Measurements from ENCODE around the gene RBM43. TPM values are rescaled to one million over a fixed set of nuclear protein-coding genes. Genes with fewer than 3 reads are reported as not detected.

The RBM43 gene
- total and polyA plus RNA-seq, 2 donors (not counting 1 experiment from before 2014, with no cell fraction given): 12.4 to 13.8 TPM

GRCh38 chr2:151305129-151305691 lies 43.5 kb upstream of the RBM43 start:
- Histone ChIP-seq H3K4me2 (ENCODE audit: extremely low read depth, insufficient read depth, low read length) (no peak overlapping the region), H3K79me2 (ENCODE audit: control insufficient read depth, insufficient read depth, low read length) (no peaks in the 10 kb centered on the region), H3K4me3 (replicated peaks in 1 of 4; ENCODE audit: control extremely low read depth in 1 of 4, insufficient read depth in 1 of 4, low read depth in 3 of 4, low read length in 4 of 4) (no peak overlapping the region), H3K27ac (ENCODE audit: insufficient read depth, low read length) (no peak overlapping the region), H4K20me1 (ENCODE audit: control insufficient read depth, extremely low read depth, insufficient read depth, low read length) (no peaks in the 10 kb centered on the region), H3K36me3 (ENCODE audit: control insufficient read depth, insufficient read depth, low read length) (no peaks in the 10 kb centered on the region), H3K9me3 (ENCODE audit: control insufficient read depth, insufficient read depth, low read depth, low read length) (no peaks in the 10 kb centered on the region), H2AFZ (ENCODE audit: low read length) (no peak overlapping the region), H3K4me1 (ENCODE audit: control insufficient read depth, extremely low read depth, insufficient read depth, low read length) (peaks cover 5% of the 10 kb centered on the region), H3K27me3 (ENCODE audit: control insufficient read depth, insufficient read depth, low read length) (no peaks in the 10 kb centered on the region), H3K9ac (ENCODE audit: insufficient read depth, low read length) (no peak overlapping the region)
- no peak for TF ChIP-seq EZH2 (IDR thresholded peaks at IDR 0.05; ENCODE audit: low read length, missing control alignments)
- no peak for TF ChIP-seq CTCF (conservative IDR thresholded peaks at IDR 0.05 in 1 of 2, IDR thresholded peaks at IDR 0.05 in 1 of 2; ENCODE audit: low read depth in 1 of 2, low read length in 2 of 2)
- no peak for DNase-seq (ENCODE audit: low read depth in 2 of 2)

GRCh38 chr2:151302879-151303278 lies 41.2 kb upstream of the RBM43 start:
- DNase-seq (ENCODE audit: low read depth in 2 of 2): peak; percentile 88 to 90
- peaks cover 5% of the 10 kb centered on the region for H3K4me1 ChIP-seq (ENCODE audit: control insufficient read depth, extremely low read depth, insufficient read depth, low read length)
- H3K9me3 ChIP-seq (ENCODE audit: control insufficient read depth, insufficient read depth, low read depth, low read length): no peaks in the 10 kb centered on the region
- no peaks in the 10 kb centered on the region for H4K20me1 ChIP-seq (ENCODE audit: control insufficient read depth, extremely low read depth, insufficient read depth, low read length)
- no peak overlapping the region for H3K4me2 ChIP-seq (ENCODE audit: extremely low read depth, insufficient read depth, low read length)
- H2AFZ ChIP-seq (ENCODE audit: low read length): no peak overlapping the region
- no peak overlapping the region for H3K9ac ChIP-seq (ENCODE audit: insufficient read depth, low read length)
- H3K36me3 ChIP-seq (ENCODE audit: control insufficient read depth, insufficient read depth, low read length): no peaks in the 10 kb centered on the region
- H3K27ac ChIP-seq (ENCODE audit: insufficient read depth, low read length): no peak overlapping the region
- no peaks in the 10 kb centered on the region for H3K27me3 ChIP-seq (ENCODE audit: control insufficient read depth, insufficient read depth, low read length)
- no peak for TF ChIP-seq CTCF (conservative IDR thresholded peaks at IDR 0.05 in 1 of 2, IDR thresholded peaks at IDR 0.05 in 1 of 2; ENCODE audit: low read depth in 1 of 2, low read length in 2 of 2)
- no peak for TF ChIP-seq EZH2 (IDR thresholded peaks at IDR 0.05; ENCODE audit: low read length, missing control alignments)
- H3K4me3 ChIP-seq (replicated peaks in 1 of 4; ENCODE audit: control extremely low read depth in 1 of 4, insufficient read depth in 1 of 4, low read depth in 3 of 4, low read length in 4 of 4): no peak overlapping the region
- no peaks in the 10 kb centered on the region for H3K79me2 ChIP-seq (ENCODE audit: control insufficient read depth, insufficient read depth, low read length)

GRCh38 chr2:151302404-151302803 lies 40.7 kb upstream of the RBM43 start:
- Histone ChIP-seq H3K36me3 (ENCODE audit: control insufficient read depth, insufficient read depth, low read length) (no peaks in the 10 kb centered on the region), H2AFZ (ENCODE audit: low read length) (no peak overlapping the region), H3K4me2 (ENCODE audit: extremely low read depth, insufficient read depth, low read length) (no peak overlapping the region), H3K4me1 (ENCODE audit: control insufficient read depth, extremely low read depth, insufficient read depth, low read length) (peaks cover 5% of the 10 kb centered on the region), H3K4me3 (replicated peaks in 1 of 4; ENCODE audit: control extremely low read depth in 1 of 4, insufficient read depth in 1 of 4, low read depth in 3 of 4, low read length in 4 of 4) (no peak overlapping the region), H3K79me2 (ENCODE audit: control insufficient read depth, insufficient read depth, low read length) (no peaks in the 10 kb centered on the region), H3K27ac (ENCODE audit: insufficient read depth, low read length) (no peak overlapping the region), H3K27me3 (ENCODE audit: control insufficient read depth, insufficient read depth, low read length) (no peaks in the 10 kb centered on the region), H4K20me1 (ENCODE audit: control insufficient read depth, extremely low read depth, insufficient read depth, low read length) (no peaks in the 10 kb centered on the region), H3K9me3 (ENCODE audit: control insufficient read depth, insufficient read depth, low read depth, low read length) (no peaks in the 10 kb centered on the region), H3K9ac (ENCODE audit: insufficient read depth, low read length) (no peak overlapping the region)
- peak in 1 of 2 donors; percentile 35 for DNase-seq (ENCODE audit: low read depth in 2 of 2)
- TF ChIP-seq CTCF (conservative IDR thresholded peaks at IDR 0.05 in 1 of 2, IDR thresholded peaks at IDR 0.05 in 1 of 2; ENCODE audit: low read depth in 1 of 2, low read length in 2 of 2): no peak
- no peak for TF ChIP-seq EZH2 (IDR thresholded peaks at IDR 0.05; ENCODE audit: low read length, missing control alignments)
